ENCODE results near the gene RTKN. TPM values are rescaled to one million over a fixed set of nuclear protein-coding genes. Genes with fewer than 3 reads are reported as not detected.

RTKN gene
- total and polyA plus RNA-seq, 9 of the 15 experiments (the other 6 are each of a cell fraction or from before 2014, with no cell fraction given), result 0.14 to 6.9 (median 3.6) TPM

GRCh38 chr2:74407682-74408081, 34.1 kb downstream of the RTKN start:
- peak overlapping the region; percentile 7; the same call in 1 of the 2 replicates for H2AFZ ChIP-seq (ENCODE audit: low read depth, low read length)
- H3K9me3 ChIP-seq (replicated peaks; ENCODE audit: control insufficient read depth, insufficient read depth, low read depth, low read length), result no peaks in the 10 kb centered on the region
- no TSS peak for BruUV-seq (replicated peaks)
- WGBS (ENCODE audit: insufficient coverage, low coverage, missing lambda C conversion rate), result 24% methylated on average over 5 of the region's 5 CpGs
- H3K4me3 ChIP-seq, result no peak overlapping the region
- H3K9ac ChIP-seq (ENCODE audit: insufficient read depth in 1 of 2, low read depth in 2 of 2, low read length in 2 of 2), result no peak overlapping the region
- H3K9me1 ChIP-seq (ENCODE audit: control insufficient read depth, insufficient read depth, low read length), result no peaks in the 10 kb centered on the region
- peaks cover 0 to 6% of the 10 kb centered on the region in 2 experiments; a peak in 1 of 5 replicates for H3K27me3 ChIP-seq (ENCODE audit: control insufficient read depth in 2 of 2, insufficient read depth in 2 of 2, low read length in 2 of 2)
- intact Hi-C loops (cut with micrococcal nuclease), result no loop called here
- H3K79me2 ChIP-seq (ENCODE audit: control insufficient read depth, insufficient read depth, low read length), result no peaks in the 10 kb centered on the region
- no peak for ATAC-seq
- no peak for DNase-seq (ENCODE audit: extremely low read depth in 1 of 4, low spot score in 3 of 4)
- ChIA-PET POLR2A (interaction anchor here (0.6 kb wide), 1 partner anchor 21 kb away, joined by 3 read pairs; no protein-coding TSS in a partner anchor), CTCF (ENCODE audit: low intra/inter-chr PET ratio) (no interaction called here)
- peaks cover 0 to 3% of the 10 kb centered on the region in 2 experiments; a peak in 2 of 5 replicates for H3K4me1 ChIP-seq (replicated peaks in 1 of 2; ENCODE audit: control insufficient read depth in 2 of 2, insufficient read depth in 2 of 2, low read length in 2 of 2)
- in situ Hi-C loops (cut with MboI), result no loop called here
- H3K27ac ChIP-seq (ENCODE audit: extremely low read depth, low read depth, low read length), result no peak overlapping the region
- H3K36me3 ChIP-seq (ENCODE audit: control insufficient read depth, insufficient read depth, low read length), result no peaks in the 10 kb centered on the region
- no peak overlapping the region for H3K4me2 ChIP-seq (ENCODE audit: insufficient read depth, low read length)
- no peak for FAIRE-seq
- H4K20me1 ChIP-seq (replicated peaks; ENCODE audit: control insufficient read depth, insufficient read depth, low read length), result no peaks in the 10 kb centered on the region
- TF ChIP-seq ZKSCAN3 (CRISPR knock-in tag; IDR thresholded peaks at IDR 0.05) (no peak), HOXB6 (CRISPR knock-in tag; IDR thresholded peaks at IDR 0.05; ENCODE audit: borderline replicate concordance) (no peak), CBFA2T2 (conservative IDR thresholded peaks at IDR 0.05) (no peak), NFIX (CRISPR knock-in tag; IDR thresholded peaks at IDR 0.05; ENCODE audit: low read depth) (no peak), CBX1 (IDR thresholded peaks at IDR 0.05; ENCODE audit: low read depth) (no peak), ILF3 (IDR thresholded peaks at IDR 0.05; ENCODE audit: borderline replicate concordance) (no peak), AFF4 (CRISPR knock-in tag; IDR thresholded peaks at IDR 0.05) (no peak), ZZZ3 (IDR thresholded peaks at IDR 0.05) (no peak), ZNF707 (CRISPR knock-in tag; conservative IDR thresholded peaks at IDR 0.05) (no peak), ZNF354B (CRISPR knock-in tag; IDR thresholded peaks at IDR 0.05) (no peak)
- TF ChIP-seq, protein P1, sequence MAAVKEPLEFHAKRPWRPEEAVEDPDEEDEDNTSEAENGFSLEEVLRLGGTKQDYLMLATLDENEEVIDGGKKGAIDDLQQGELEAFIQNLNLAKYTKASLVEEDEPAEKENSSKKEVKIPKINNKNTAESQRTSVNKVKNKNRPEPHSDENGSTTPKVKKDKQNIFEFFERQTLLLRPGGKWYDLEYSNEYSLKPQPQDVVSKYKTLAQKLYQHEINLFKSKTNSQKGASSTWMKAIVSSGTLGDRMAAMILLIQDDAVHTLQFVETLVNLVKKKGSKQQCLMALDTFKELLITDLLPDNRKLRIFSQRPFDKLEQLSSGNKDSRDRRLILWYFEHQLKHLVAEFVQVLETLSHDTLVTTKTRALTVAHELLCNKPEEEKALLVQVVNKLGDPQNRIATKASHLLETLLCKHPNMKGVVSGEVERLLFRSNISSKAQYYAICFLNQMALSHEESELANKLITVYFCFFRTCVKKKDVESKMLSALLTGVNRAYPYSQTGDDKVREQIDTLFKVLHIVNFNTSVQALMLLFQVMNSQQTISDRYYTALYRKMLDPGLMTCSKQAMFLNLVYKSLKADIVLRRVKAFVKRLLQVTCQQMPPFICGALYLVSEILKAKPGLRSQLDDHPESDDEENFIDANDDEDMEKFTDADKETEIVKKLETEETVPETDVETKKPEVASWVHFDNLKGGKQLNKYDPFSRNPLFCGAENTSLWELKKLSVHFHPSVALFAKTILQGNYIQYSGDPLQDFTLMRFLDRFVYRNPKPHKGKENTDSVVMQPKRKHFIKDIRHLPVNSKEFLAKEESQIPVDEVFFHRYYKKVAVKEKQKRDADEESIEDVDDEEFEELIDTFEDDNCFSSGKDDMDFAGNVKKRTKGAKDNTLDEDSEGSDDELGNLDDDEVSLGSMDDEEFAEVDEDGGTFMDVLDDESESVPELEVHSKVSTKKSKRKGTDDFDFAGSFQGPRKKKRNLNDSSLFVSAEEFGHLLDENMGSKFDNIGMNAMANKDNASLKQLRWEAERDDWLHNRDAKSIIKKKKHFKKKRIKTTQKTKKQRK (IDR thresholded peaks at IDR 0.05; ENCODE audit: borderline replicate concordance, low read depth, low read length), result no peak

All from K562 (cell line).